Lung (tissue), 12 donors: Measurements from ENCODE around the gene GLB1L3. TPM values are rescaled to one million over a fixed set of nuclear protein-coding genes. Genes with fewer than 3 reads are reported as not detected.
"Not testable (repeated sequence)": the region's sequence is repeated elsewhere in the genome, so short reads cannot be mapped to it uniquely, and the experiment has no call there.

ENCODE experiments used
- ATAC-seq: fragments of 200-7000 bp; cut with Tn5 transposase; one replicate; pipeline ENCODE4 v1.9.1; 2020; ENCODE audit warnings: moderate number of reproducible peaks; ENCODE audit not compliant: insufficient read depth, low FRiP score
- DNase-seq, 3 donors: peaks; one replicate each; pipeline ENCODE4 v3.0.0-alpha.2; 2013 to 2017
- H3K27ac ChIP-seq, 2 donors: one replicate each; pipeline ENCODE4 v1.5.1; 2013; ENCODE audit warnings: mild to moderate bottlenecking in 2 of 2, moderate library complexity in 2 of 2, control low read depth in 1 of 2, inconsistent platforms in 1 of 2, low read depth in 1 of 2, low read length in 1 of 2
- H3K27me3 ChIP-seq, 3 donors: one replicate each; pipeline ENCODE4 v1.5.1; 2013; ENCODE audit warnings: low read length in 2 of 3; ENCODE audit not compliant: control insufficient read depth in 3 of 3, insufficient read depth in 3 of 3
- H3K36me3 ChIP-seq, 4 donors: one replicate each; pipeline ENCODE4 v1.5.1; 2013; ENCODE audit warnings: low read length in 4 of 4, mild to moderate bottlenecking in 1 of 4, moderate library complexity in 1 of 4; ENCODE audit not compliant: control insufficient read depth in 4 of 4, insufficient read depth in 4 of 4
- H3K4me1 ChIP-seq, 5 donors: one replicate each; pipeline ENCODE4 v1.5.1; 2013; ENCODE audit warnings: low read length in 5 of 5, mild to moderate bottlenecking in 2 of 5, moderate library complexity in 1 of 5; ENCODE audit not compliant: control insufficient read depth in 5 of 5, insufficient read depth in 5 of 5
- H3K4me3 ChIP-seq: one replicate; pipeline ENCODE4 v1.5.1; 2013; ENCODE audit warnings: mild to moderate bottlenecking, control low read depth, moderate library complexity
- H3K9ac ChIP-seq, 2 donors: one replicate each; pipeline ENCODE4 v1.5.1; 2013; ENCODE audit warnings: low read length in 2 of 2, control low read depth in 1 of 2; ENCODE audit not compliant: insufficient read depth in 1 of 2
- H3K9me3 ChIP-seq, 4 donors: one replicate each; pipeline ENCODE4 v1.5.1; 2013; ENCODE audit warnings: low read length in 3 of 4, mild to moderate bottlenecking in 1 of 4, moderate library complexity in 1 of 4; ENCODE audit not compliant: control insufficient read depth in 4 of 4, insufficient read depth in 3 of 4
- WGBS, 2 donors: extraction: QIAGEN DNeasy Blood & Tissue Kit; methylation state at CpG; one replicate each; pipeline ENCODE4 v1.1.7; 2013; 5-methylcytosine and 5-hydroxymethylcytosine counted together
- polyA plus RNA-seq, 2 donors: library from polyadenylated mRNA; stranded (reverse); fragments of 200-250 nt; gene quantifications; one replicate each; pipeline ENCODE4 v1.2.1, GENCODE V29; 2013
- total RNA-seq, 2 donors: library from RNA; depleted of rRNA in 1 of 2; stranded (reverse); fragments of >200 nt in 1 of 2; gene quantifications; one replicate each; pipeline ENCODE4 v1.2.1, GENCODE V29; 2014 to 2021
- TF ChIP-seq, protein P1 (sequence below): IDR thresholded peaks from 2 replicates; pipeline ENCODE4 v1.5.1; 2012; ENCODE audit warnings: mild to moderate bottlenecking; ENCODE audit errors: control extremely low read depth, extremely low read depth
- donor health status: control.
- donor health status: control.
- donor health status: Bipolar disorder and iron deficiency.
- donor health status: healthy.
- donor health status: DM: yes; HTN: yes; CAD: no.

The GLB1L3 gene
- total and polyA plus RNA-seq, 4 donors, result 0.06 to 0.29 (median 0.18) TPM; not detected in 1

DNA sequence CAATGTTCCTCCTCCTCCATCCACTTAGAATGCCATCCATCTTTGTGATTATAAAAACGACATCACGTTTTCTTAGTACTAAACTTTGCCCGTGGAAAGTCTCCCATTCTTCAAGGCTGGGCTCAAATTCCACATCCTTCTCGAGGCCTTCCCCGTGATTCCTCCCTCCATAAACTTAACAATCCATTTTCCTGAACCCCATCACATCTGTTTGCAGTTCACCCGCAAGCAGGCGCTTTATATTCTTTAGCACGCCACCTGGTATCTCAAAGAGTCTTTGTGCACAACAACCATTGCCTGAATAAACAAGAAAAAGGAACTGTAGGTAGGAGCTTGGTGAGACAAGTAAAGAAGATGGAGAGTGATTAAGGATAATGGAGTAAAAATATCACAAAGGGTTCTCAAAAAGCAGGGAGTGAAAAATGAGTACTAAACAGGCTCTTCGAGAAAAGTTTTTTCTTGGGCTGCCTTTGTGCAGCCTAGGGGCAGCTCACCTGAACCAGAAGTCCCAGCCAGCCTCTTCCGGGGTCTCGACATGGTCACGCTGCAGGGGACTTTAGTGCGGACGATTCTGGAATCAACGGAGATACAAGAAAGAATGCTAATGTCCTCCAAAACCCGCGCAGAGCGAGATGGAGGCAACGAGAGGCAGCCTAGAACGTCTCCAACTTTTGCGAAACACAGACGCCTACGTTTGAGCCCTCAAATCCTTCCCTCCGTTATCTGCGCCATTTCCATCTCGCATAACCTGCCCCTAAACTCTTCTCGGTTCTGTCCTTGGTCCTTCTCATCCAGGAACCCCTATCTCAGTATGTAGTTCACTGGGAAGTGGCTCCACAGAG, 23.6 kb upstream of the GLB1L3 start:
- whole genome bisulfite sequencing, 2 donors, result 6% methylated on average over 27 of the region's 27 CpGs
- Histone ChIP-seq H3K27me3 (no peaks in the 10 kb centered on the region), H3K9me3 (no peaks in the 10 kb centered on the region), H3K36me3 (peaks cover 15 to 26% (median 22%) of the 10 kb centered on the region in 4 donors), H3K4me3 (peak overlapping the region; percentile 88), H3K9ac (peak overlapping the region; percentile 44 to 84), H3K27ac (peak overlapping the region; percentile 49 to 67), H3K4me1 (peaks cover 0 to 16% (median 4%) of the 10 kb centered on the region in 5 donors)
- DNase-seq, result no peak
- TF ChIP-seq, protein P1, sequence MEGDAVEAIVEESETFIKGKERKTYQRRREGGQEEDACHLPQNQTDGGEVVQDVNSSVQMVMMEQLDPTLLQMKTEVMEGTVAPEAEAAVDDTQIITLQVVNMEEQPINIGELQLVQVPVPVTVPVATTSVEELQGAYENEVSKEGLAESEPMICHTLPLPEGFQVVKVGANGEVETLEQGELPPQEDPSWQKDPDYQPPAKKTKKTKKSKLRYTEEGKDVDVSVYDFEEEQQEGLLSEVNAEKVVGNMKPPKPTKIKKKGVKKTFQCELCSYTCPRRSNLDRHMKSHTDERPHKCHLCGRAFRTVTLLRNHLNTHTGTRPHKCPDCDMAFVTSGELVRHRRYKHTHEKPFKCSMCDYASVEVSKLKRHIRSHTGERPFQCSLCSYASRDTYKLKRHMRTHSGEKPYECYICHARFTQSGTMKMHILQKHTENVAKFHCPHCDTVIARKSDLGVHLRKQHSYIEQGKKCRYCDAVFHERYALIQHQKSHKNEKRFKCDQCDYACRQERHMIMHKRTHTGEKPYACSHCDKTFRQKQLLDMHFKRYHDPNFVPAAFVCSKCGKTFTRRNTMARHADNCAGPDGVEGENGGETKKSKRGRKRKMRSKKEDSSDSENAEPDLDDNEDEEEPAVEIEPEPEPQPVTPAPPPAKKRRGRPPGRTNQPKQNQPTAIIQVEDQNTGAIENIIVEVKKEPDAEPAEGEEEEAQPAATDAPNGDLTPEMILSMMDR, result no peak
- ATAC-seq, result peak; percentile 4

DNA sequence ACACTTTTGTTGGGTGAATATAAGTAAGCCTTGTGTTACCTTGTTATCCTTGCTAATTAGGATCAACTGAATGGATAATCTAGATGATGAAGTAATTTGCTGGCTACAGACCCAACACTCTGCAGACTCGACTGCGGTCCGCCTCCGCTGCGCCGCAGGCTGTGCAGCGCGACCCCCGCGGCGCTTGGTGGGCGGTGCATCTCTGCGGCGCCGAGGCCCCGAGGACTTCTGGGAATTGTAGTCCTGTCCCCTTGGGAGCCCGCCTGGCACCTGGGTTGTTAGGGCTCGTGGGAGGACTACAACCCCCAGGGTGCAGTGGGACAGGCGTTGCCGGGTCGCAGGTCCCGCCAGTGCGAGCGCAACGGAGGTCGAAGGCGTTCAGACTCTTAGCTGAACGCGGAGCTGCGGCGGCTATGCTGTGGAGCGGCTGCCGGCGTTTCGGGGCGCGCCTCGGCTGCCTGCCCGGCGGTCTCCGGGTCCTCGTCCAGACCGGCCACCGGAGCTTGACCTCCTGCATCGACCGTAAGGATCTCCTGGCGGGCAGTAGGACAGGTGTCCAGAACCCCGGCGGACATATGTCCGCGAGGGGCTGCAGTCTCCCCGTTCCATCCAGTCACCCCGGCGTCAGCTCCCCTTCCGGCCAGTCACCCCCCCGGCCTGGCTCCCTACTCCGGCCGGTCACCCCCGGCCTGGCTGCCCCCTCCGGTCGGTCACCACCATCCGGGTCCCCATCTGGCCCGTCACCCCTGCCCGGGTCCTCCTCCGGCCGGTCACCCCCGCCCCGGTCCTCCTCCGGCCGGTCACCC, 22.8 kb upstream of the GLB1L3 start, which contains the start of the genes ACAD8 and THYN1:
ACAD8 (plus strand) TSS at position 381 of the 806 bp plus-strand sequence; CDS start at position 414, 33 bp downstream.
THYN1 (minus strand) TSS at position 165 of the 806 bp plus-strand sequence. CDS start 470 bp downstream, outside the sequence.
- H3K36me3 ChIP-seq, result peaks cover 9 to 24% (median 19%) of the 10 kb centered on the region in 4 donors
- H3K9ac ChIP-seq, result peak within 1 kb of the TSS; percentile 44 to 84
- 0% methylated on average over 66 to 70 of the region's 70 CpGs for WGBS, 2 donors
- ATAC-seq (peak; percentile 99), DNase-seq (peak; percentile 97 to 99 (median 97))
- no peaks in the 10 kb centered on the region for H3K27me3 ChIP-seq
- no peaks in the 10 kb centered on the region for H3K9me3 ChIP-seq
- peaks cover 0 to 16% (median 4%) of the 10 kb centered on the region in 5 donors for H3K4me1 ChIP-seq
- peak within 1 kb of the TSS; percentile 72 to 91 for H3K27ac ChIP-seq
- peak within 1 kb of the TSS; percentile 88 for H3K4me3 ChIP-seq
- TF ChIP-seq, protein P1, result no peak

GRCh38 chr11:134254433-134255183, 21.6 kb upstream of the GLB1L3 start:
- Histone ChIP-seq H3K9ac (no peak overlapping the region), H3K27me3 (no peaks in the 10 kb centered on the region), H3K4me1 (peaks cover 0 to 16% (median 4%) of the 10 kb centered on the region in 5 donors), H3K36me3 (peaks cover 7 to 27% (median 21%) of the 10 kb centered on the region in 4 donors), H3K4me3 (no peak overlapping the region), H3K9me3 (no peaks in the 10 kb centered on the region), H3K27ac (no peak overlapping the region)
- WGBS, 2 donors, result 66 to 80% methylated on average over 3 of the region's 3 CpGs
- TF ChIP-seq, protein P1, result no peak
- no peak for DNase-seq
- no peak for ATAC-seq

GRCh38 chr11:134255184-134255561, 21.0 kb upstream of the GLB1L3 start:
- not testable (repeated sequence) for H3K27me3 ChIP-seq, DNase-seq, H3K9me3 ChIP-seq, ATAC-seq, H3K4me3 ChIP-seq, H3K9ac ChIP-seq, H3K27ac ChIP-seq
- 97 to 98% methylated on average over 5 of the region's 5 CpGs for WGBS, 2 donors
- H3K36me3 ChIP-seq, result peaks cover 5 to 24% (median 17%) of the 10 kb centered on the region in 4 donors
- H3K4me1 ChIP-seq, result peaks cover 0 to 16% (median 4%) of the 10 kb centered on the region in 5 donors
